Hepatocyte (in vitro differentiated cells): ENCODE results near the gene RASGRF2. TPM values are rescaled to one million over a fixed set of nuclear protein-coding genes. Genes with fewer than 3 reads are reported as not detected.

Experiments
- DNase-seq: peaks from one replicate; pipeline ENCODE4 v3.0.0-alpha.2; 2016; ENCODE audit warnings: low spot score
- H2AFZ ChIP-seq: fragments of 200-600 bp; sonication (generic); 2 replicates; pipeline ENCODE4 v1.6.0; 2016; ENCODE audit warnings: antibody characterized with exemption, mild to moderate bottlenecking
- H3K27ac ChIP-seq: fragments of 200-600 bp; sonication (generic); 2 replicates; pipeline ENCODE4 v1.5.1; 2016; ENCODE audit warnings: mild to moderate bottlenecking
- H3K27me3 ChIP-seq: fragments of 200-600 bp; sonication (generic); 2 replicates; pipeline ENCODE4 v1.6.1; 2016
- H3K36me3 ChIP-seq: fragments of 200-600 bp; sonication (generic); replicated peaks from 2 replicates; pipeline ENCODE4 v1.5.1; 2016; ENCODE audit warnings: low read depth; ENCODE audit not compliant: insufficient read depth
- H3K4me1 ChIP-seq: fragments of 200-600 bp; sonication (generic); 2 replicates; pipeline ENCODE4 v1.5.1; 2016; ENCODE audit warnings: mild to moderate bottlenecking, moderate library complexity; ENCODE audit not compliant: insufficient read depth
- H3K4me2 ChIP-seq: fragments of 200-600 bp; sonication (generic); 2 replicates; pipeline ENCODE4 v1.6.0; 2016
- H3K4me3 ChIP-seq: fragments of 200-600 bp; sonication (generic); 2 replicates; pipeline ENCODE4 v1.5.1; 2016; ENCODE audit warnings: mild to moderate bottlenecking
- H3K79me2 ChIP-seq: fragments of 200-600 bp; sonication (generic); 2 replicates; pipeline ENCODE4 v1.6.0; 2017; ENCODE audit warnings: mild to moderate bottlenecking
- H3K9me2 ChIP-seq: fragments of 200-600 bp; sonication (generic); replicated peaks from 2 replicates; pipeline ENCODE4 v1.6.0; 2017; ENCODE audit warnings: mild to moderate bottlenecking; ENCODE audit not compliant: insufficient read depth
- H3K9me3 ChIP-seq: fragments of 200-600 bp; sonication (generic); 2 replicates; pipeline ENCODE4 v1.5.1; 2016; ENCODE audit warnings: low read depth, mild to moderate bottlenecking
- H4K20me1 ChIP-seq: fragments of 200-600 bp; sonication (generic); 2 replicates; pipeline ENCODE4 v1.6.0; 2016; ENCODE audit warnings: mild to moderate bottlenecking; ENCODE audit not compliant: insufficient read depth, poor library complexity, severe bottlenecking
- CTCF ChIP-seq: fragments of 200-600 bp; sonication (generic); IDR thresholded peaks from 2 replicates; pipeline ENCODE4 v1.5.1; 2016; ENCODE audit warnings: antibody characterized with exemption, mild to moderate bottlenecking; ENCODE audit not compliant: poor library complexity
- EZH2 ChIP-seq: fragments of 200-600 bp; sonication (generic); IDR thresholded peaks from 2 replicates; pipeline ENCODE4 v1.6.1; 2016; ENCODE audit warnings: antibody characterized with exemption, mild to moderate bottlenecking, borderline replicate concordance
- EZH2phosphoT487 ChIP-seq: fragments of 200-600 bp; sonication (generic); IDR thresholded peaks from one replicate; pipeline ENCODE4 v1.6.1; 2018; ENCODE audit warnings: antibody characterized with exemption, mild to moderate bottlenecking, low read depth, moderate library complexity; ENCODE audit not compliant: unreplicated experiment, severe bottlenecking
- WGBS: methylation state at CpG from one replicate; pipeline ENCODE4 v1.1.6; 2016; ENCODE audit warnings: low lambda C conversion rate; ENCODE audit errors: missing lambda C conversion rate; 5-methylcytosine and 5-hydroxymethylcytosine counted together
- polyA plus RNA-seq: library from polyadenylated mRNA; unstranded; fragments of >200 nt; fragmentation: Nextera tagmentation; extraction: Ambion mirVana; gene quantifications from 2 replicates; pipeline ENCODE4 v1.2.1, GENCODE V29; 2016
- total RNA-seq: library from RNA; depleted of rRNA; stranded (reverse); fragments of >200 nt; gene quantifications from 2 replicates; pipeline ENCODE4 v1.2.3, GENCODE V29; 2014

The RASGRF2 gene
- total and polyA plus RNA-seq, 2 experiments from 2014 or later: 2.0 to 3.3 TPM

GRCh38 chr5:81251922-81252321, 291.8 kb downstream of the RASGRF2 start:
- Histone ChIP-seq H3K36me3 (no peaks in the 10 kb centered on the region), H4K20me1 (no peaks in the 10 kb centered on the region), H3K79me2 (no peaks in the 10 kb centered on the region), H3K4me2 (no peak overlapping the region), H3K4me1 (peaks cover 13% of the 10 kb centered on the region), H3K27me3 (no peaks in the 10 kb centered on the region), H3K4me3 (no peak overlapping the region), H3K9me3 (no peaks in the 10 kb centered on the region), H3K27ac (no peak overlapping the region), H3K9me2 (no peaks in the 10 kb centered on the region), H2AFZ (no peak overlapping the region)
- DNase-seq: no peak
- TF ChIP-seq EZH2phosphoT487 (no peak), CTCF (no peak), EZH2 (no peak)
- 92% methylated on average over 5 of the region's 5 CpGs for WGBS

GRCh38 chr5:81252904-81253303, 292.7 kb downstream of the RASGRF2 start:
- no peak for DNase-seq
- Histone ChIP-seq H3K9me3 (no peaks in the 10 kb centered on the region), H3K27me3 (no peaks in the 10 kb centered on the region), H3K4me3 (no peak overlapping the region), H3K27ac (no peak overlapping the region), H3K4me1 (peaks cover 3% of the 10 kb centered on the region), H4K20me1 (no peaks in the 10 kb centered on the region), H3K9me2 (no peaks in the 10 kb centered on the region), H3K79me2 (no peaks in the 10 kb centered on the region), H3K36me3 (no peaks in the 10 kb centered on the region), H3K4me2 (no peak overlapping the region), H2AFZ (no peak overlapping the region)
- TF ChIP-seq EZH2 (no peak), CTCF (no peak), EZH2phosphoT487 (no peak)
- 90% methylated on average over 1 of the region's 1 CpG for WGBS

GRCh38 chr5:81253875-81254274, 293.7 kb downstream of the RASGRF2 start:
- H4K20me1 ChIP-seq: no peaks in the 10 kb centered on the region
- no peaks in the 10 kb centered on the region for H3K27me3 ChIP-seq
- no peak overlapping the region for H2AFZ ChIP-seq
- no peak overlapping the region for H3K27ac ChIP-seq
- H3K79me2 ChIP-seq: no peaks in the 10 kb centered on the region
- H3K9me3 ChIP-seq: no peaks in the 10 kb centered on the region
- no peaks in the 10 kb centered on the region for H3K9me2 ChIP-seq
- no peak overlapping the region for H3K4me3 ChIP-seq
- no peaks in the 10 kb centered on the region for H3K4me1 ChIP-seq
- no peaks in the 10 kb centered on the region for H3K36me3 ChIP-seq
- no peak for DNase-seq
- H3K4me2 ChIP-seq: no peak overlapping the region
- 96% methylated on average over 4 of the region's 4 CpGs for WGBS
- TF ChIP-seq EZH2phosphoT487: no peak
- TF ChIP-seq EZH2: no peak
- TF ChIP-seq CTCF: no peak
